ENCODE data around the gene CCDC102A. TPM values are rescaled to one million over a fixed set of nuclear protein-coding genes. Genes with fewer than 3 reads are reported as not detected.

The CCDC102A gene
- total and polyA plus RNA-seq, 2 of the 13 experiments (the other 11 are each of a cell fraction or from before 2014, with no cell fraction given) = 2.1 to 2.8 TPM

DNA sequence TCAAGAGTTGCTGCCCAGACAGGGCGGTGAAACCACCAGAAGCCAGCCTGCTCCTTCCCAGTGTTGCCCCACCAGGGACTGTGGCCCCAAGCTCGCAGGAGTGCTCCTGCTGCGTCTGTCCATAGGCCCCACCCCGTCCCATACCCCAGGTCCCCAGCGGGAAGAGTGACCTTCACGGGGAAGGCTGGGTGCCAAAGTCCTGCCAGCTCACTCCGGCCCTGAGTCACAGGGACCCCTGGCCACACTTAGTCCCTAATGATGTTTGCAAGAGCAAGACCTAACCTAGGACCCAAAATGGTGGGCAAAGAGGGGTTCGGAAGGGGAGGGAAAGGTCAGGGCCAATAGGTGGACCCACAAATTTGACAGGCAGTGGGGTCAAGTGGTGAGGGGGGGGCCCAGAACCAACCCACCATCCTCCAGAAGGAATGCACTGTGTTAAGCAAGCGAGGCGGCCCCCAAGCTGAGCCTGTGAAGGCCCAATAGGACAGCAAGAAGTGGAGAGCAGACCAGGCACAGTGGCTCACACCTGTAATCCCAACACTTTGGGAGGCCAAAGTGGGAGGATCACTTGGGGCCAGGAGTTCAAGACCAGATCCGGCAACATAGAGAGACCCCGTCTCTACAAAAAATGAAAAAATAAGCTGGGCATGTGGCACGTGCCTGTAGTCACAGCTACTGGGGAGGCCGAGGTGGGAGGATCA is 53.4 kb downstream of the CCDC102A start (continued):
- TF ChIP-seq ZNF451 (CRISPR knock-in tag; IDR thresholded peaks at IDR 0.05) (peak; percentile 86; the same call in 1 of the 2 replicates), KLF15 (CRISPR knock-in tag; IDR thresholded peaks at IDR 0.05; ENCODE audit: borderline replicate concordance) (no peak), SP4 (CRISPR knock-in tag; IDR thresholded peaks at IDR 0.05) (peak; percentile 71), ZSCAN25 (CRISPR knock-in tag; IDR thresholded peaks at IDR 0.05) (peak; percentile 83), ZKSCAN1 (IDR thresholded peaks at IDR 0.05; ENCODE audit: low read length) (no peak), ZNF891 (CRISPR knock-in tag; IDR thresholded peaks at IDR 0.05) (peak; percentile 56; the same call in 1 of the 2 replicates), MXI1 (IDR thresholded peaks at IDR 0.05; ENCODE audit: borderline replicate concordance, low read depth, low read length) (peak; percentile 42; the same call in 1 of the 3 replicates), GATA4 (IDR thresholded peaks at IDR 0.05; ENCODE audit: borderline replicate concordance, low read depth) (peak; percentile 34; the same call in 1 of the 2 replicates), SOX13 (IDR thresholded peaks at IDR 0.05) (no peak), SOX13 (CRISPR knock-in tag; conservative IDR thresholded peaks at IDR 0.05 in 1 of 2, IDR thresholded peaks at IDR 0.05 in 1 of 2) (0 out of 4 replicates have a peak, but pooled peaks of 1 of the 2 experiments have one; percentile 27), CEBPG (CRISPR knock-in tag; IDR thresholded peaks at IDR 0.05) (0 out of 2 replicates have a peak, but pooled peaks have one; percentile 47), MED1 (CRISPR knock-in tag; IDR thresholded peaks at IDR 0.05) (peak; percentile 71), NKX3-1 (CRISPR knock-in tag; IDR thresholded peaks at IDR 0.05) (peak; percentile 26; the same call in 1 of the 2 replicates)
- TF ChIP-seq, protein P1, sequence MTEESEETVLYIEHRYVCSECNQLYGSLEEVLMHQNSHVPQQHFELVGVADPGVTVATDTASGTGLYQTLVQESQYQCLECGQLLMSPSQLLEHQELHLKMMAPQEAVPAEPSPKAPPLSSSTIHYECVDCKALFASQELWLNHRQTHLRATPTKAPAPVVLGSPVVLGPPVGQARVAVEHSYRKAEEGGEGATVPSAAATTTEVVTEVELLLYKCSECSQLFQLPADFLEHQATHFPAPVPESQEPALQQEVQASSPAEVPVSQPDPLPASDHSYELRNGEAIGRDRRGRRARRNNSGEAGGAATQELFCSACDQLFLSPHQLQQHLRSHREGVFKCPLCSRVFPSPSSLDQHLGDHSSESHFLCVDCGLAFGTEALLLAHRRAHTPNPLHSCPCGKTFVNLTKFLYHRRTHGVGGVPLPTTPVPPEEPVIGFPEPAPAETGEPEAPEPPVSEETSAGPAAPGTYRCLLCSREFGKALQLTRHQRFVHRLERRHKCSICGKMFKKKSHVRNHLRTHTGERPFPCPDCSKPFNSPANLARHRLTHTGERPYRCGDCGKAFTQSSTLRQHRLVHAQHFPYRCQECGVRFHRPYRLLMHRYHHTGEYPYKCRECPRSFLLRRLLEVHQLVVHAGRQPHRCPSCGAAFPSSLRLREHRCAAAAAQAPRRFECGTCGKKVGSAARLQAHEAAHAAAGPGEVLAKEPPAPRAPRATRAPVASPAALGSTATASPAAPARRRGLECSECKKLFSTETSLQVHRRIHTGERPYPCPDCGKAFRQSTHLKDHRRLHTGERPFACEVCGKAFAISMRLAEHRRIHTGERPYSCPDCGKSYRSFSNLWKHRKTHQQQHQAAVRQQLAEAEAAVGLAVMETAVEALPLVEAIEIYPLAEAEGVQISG (CRISPR knock-in tag; IDR thresholded peaks at IDR 0.05) = peak; percentile 73
- TF ChIP-seq, protein P2, sequence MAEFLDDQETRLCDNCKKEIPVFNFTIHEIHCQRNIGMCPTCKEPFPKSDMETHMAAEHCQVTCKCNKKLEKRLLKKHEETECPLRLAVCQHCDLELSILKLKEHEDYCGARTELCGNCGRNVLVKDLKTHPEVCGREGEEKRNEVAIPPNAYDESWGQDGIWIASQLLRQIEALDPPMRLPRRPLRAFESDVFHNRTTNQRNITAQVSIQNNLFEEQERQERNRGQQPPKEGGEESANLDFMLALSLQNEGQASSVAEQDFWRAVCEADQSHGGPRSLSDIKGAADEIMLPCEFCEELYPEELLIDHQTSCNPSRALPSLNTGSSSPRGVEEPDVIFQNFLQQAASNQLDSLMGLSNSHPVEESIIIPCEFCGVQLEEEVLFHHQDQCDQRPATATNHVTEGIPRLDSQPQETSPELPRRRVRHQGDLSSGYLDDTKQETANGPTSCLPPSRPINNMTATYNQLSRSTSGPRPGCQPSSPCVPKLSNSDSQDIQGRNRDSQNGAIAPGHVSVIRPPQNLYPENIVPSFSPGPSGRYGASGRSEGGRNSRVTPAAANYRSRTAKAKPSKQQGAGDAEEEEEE (CRISPR knock-in tag; IDR thresholded peaks at IDR 0.05; ENCODE audit: borderline replicate concordance) = no peak
- TF ChIP-seq, protein P3, sequence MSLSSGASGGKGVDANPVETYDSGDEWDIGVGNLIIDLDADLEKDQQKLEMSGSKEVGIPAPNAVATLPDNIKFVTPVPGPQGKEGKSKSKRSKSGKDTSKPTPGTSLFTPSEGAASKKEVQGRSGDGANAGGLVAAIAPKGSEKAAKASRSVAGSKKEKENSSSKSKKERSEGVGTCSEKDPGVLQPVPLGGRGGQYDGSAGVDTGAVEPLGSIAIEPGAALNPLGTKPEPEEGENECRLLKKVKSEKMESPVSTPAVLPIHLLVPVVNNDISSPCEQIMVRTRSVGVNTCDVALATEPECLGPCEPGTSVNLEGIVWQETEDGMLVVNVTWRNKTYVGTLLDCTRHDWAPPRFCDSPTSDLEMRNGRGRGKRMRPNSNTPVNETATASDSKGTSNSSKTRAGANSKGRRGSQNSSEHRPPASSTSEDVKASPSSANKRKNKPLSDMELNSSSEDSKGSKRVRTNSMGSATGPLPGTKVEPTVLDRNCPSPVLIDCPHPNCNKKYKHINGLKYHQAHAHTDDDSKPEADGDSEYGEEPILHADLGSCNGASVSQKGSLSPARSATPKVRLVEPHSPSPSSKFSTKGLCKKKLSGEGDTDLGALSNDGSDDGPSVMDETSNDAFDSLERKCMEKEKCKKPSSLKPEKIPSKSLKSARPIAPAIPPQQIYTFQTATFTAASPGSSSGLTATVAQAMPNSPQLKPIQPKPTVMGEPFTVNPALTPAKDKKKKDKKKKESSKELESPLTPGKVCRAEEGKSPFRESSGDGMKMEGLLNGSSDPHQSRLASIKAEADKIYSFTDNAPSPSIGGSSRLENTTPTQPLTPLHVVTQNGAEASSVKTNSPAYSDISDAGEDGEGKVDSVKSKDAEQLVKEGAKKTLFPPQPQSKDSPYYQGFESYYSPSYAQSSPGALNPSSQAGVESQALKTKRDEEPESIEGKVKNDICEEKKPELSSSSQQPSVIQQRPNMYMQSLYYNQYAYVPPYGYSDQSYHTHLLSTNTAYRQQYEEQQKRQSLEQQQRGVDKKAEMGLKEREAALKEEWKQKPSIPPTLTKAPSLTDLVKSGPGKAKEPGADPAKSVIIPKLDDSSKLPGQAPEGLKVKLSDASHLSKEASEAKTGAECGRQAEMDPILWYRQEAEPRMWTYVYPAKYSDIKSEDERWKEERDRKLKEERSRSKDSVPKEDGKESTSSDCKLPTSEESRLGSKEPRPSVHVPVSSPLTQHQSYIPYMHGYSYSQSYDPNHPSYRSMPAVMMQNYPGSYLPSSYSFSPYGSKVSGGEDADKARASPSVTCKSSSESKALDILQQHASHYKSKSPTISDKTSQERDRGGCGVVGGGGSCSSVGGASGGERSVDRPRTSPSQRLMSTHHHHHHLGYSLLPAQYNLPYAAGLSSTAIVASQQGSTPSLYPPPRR (CRISPR knock-in tag; IDR thresholded peaks at IDR 0.05; ENCODE audit: borderline replicate concordance) = peak; percentile 97
- TF ChIP-seq, protein P4, sequence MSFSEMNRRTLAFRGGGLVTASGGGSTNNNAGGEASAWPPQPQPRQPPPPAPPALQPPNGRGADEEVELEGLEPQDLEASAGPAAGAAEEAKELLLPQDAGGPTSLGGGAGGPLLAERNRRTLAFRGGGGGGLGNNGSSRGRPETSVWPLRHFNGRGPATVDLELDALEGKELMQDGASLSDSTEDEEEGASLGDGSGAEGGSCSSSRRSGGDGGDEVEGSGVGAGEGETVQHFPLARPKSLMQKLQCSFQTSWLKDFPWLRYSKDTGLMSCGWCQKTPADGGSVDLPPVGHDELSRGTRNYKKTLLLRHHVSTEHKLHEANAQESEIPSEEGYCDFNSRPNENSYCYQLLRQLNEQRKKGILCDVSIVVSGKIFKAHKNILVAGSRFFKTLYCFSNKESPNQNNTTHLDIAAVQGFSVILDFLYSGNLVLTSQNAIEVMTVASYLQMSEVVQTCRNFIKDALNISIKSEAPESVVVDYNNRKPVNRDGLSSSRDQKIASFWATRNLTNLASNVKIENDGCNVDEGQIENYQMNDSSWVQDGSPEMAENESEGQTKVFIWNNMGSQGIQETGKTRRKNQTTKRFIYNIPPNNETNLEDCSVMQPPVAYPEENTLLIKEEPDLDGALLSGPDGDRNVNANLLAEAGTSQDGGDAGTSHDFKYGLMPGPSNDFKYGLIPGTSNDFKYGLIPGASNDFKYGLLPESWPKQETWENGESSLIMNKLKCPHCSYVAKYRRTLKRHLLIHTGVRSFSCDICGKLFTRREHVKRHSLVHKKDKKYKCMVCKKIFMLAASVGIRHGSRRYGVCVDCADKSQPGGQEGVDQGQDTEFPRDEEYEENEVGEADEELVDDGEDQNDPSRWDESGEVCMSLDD (CRISPR knock-in tag; IDR thresholded peaks at IDR 0.05; ENCODE audit: borderline replicate concordance) = peak; percentile 98

Data from HepG2 (cell line).